ENCODE data around the gene H1-8.
"Not testable (repeated sequence)": the region's sequence is repeated elsewhere in the genome, so short reads cannot be mapped to it uniquely, and the experiment has no call there.

H1-8 gene

GRCh38 chr3:129543156-129543790, at the start of gene H1-8:
Gene H1-8, plus strand, starts transcription at chr3:129543175. Its CDS starts 44 bp downstream, at chr3:129543219.
- DNase-seq (ENCODE audit: low spot score) = no peak

- DNase-seq (ENCODE audit: low spot score) = no peak
Observed at GRCh38 chr3:129493206-129493605, 49.8 kb upstream of the H1-8 start.

GRCh38 chr3:129494499-129494898, 48.5 kb upstream of the H1-8 start:
- DNase-seq (ENCODE audit: low spot score) = not testable (repeated sequence)

GRCh38 chr3:129495006-129495639, 47.9 kb upstream of the H1-8 start:
- peak; percentile 28 for DNase-seq (ENCODE audit: low spot score)

- not testable (repeated sequence) for DNase-seq (ENCODE audit: low spot score)
Observed at GRCh38 chr3:129497876-129498275, 45.1 kb upstream of the H1-8 start.

- not testable (repeated sequence) for DNase-seq (ENCODE audit: low spot score)
Observed at GRCh38 chr3:129498603-129499488, 44.1 kb upstream of the H1-8 start.

- DNase-seq (ENCODE audit: low spot score) = not testable (repeated sequence)
Observed at GRCh38 chr3:129499604-129500333, 43.2 kb upstream of the H1-8 start.

GRCh38 chr3:129500334-129500658, 42.7 kb upstream of the H1-8 start:
- DNase-seq (ENCODE audit: low spot score) = no peak

- no peak for DNase-seq (ENCODE audit: low spot score)
Observed at GRCh38 chr3:129501630-129502029, 41.3 kb upstream of the H1-8 start.

GRCh38 chr3:129502641-129503408, 40.1 kb upstream of the H1-8 start:
- DNase-seq (ENCODE audit: low spot score) = no peak

GRCh38 chr3:129503471-129504291, 39.3 kb upstream of the H1-8 start:
- DNase-seq (ENCODE audit: low spot score) = no peak

- no peak for DNase-seq (ENCODE audit: low spot score)
Observed at GRCh38 chr3:129504471-129505100, 38.4 kb upstream of the H1-8 start.

GRCh38 chr3:129505341-129505740, 37.6 kb upstream of the H1-8 start:
- DNase-seq (ENCODE audit: low spot score) = no peak

GRCh38 chr3:129506231-129506742, 36.7 kb upstream of the H1-8 start:
- DNase-seq (ENCODE audit: low spot score) = no peak

GRCh38 chr3:129507181-129507831, 35.7 kb upstream of the H1-8 start:
- no peak for DNase-seq (ENCODE audit: low spot score)

- DNase-seq (ENCODE audit: low spot score) = no peak
Observed at GRCh38 chr3:129512595-129512994, 30.4 kb upstream of the H1-8 start.

GRCh38 chr3:129513705-129514104, 29.3 kb upstream of the H1-8 start:
- DNase-seq (ENCODE audit: low spot score) = no peak

- DNase-seq (ENCODE audit: low spot score) = no peak
Observed at GRCh38 chr3:129514110-129514509, 28.9 kb upstream of the H1-8 start.

GRCh38 chr3:129514563-129514962, 28.4 kb upstream of the H1-8 start:
- DNase-seq (ENCODE audit: low spot score) = no peak
